Lower lobe of right lung (tissue), 2 donors: ENCODE data around the gene ATP5ME. TPM values are rescaled to one million over a fixed set of nuclear protein-coding genes. Genes with fewer than 3 reads are reported as not detected.

Experiments
- ATAC-seq, 2 donors: fragments of 200-7000 bp; cut with Tn5 transposase; one replicate each; pipeline ENCODE4 v1.9.1; 2020 to 2022; ENCODE audit warnings: mild to moderate bottlenecking in 2 of 2, moderate library complexity in 2 of 2
- DNase-seq: peaks from one replicate; pipeline ENCODE4 v3.0.0-alpha.2; 2020
- H3K27ac ChIP-seq: fragments of 200-600 bp; one replicate; pipeline ENCODE4 v1.8.0; 2022
- H3K27me3 ChIP-seq: fragments of 200-600 bp; one replicate; pipeline ENCODE4 v1.8.0; 2022; ENCODE audit warnings: low read depth
- H3K36me3 ChIP-seq: fragments of 200-600 bp; one replicate; pipeline ENCODE4 v1.8.0; 2022; ENCODE audit warnings: mild to moderate bottlenecking
- H3K4me1 ChIP-seq: fragments of 200-600 bp; one replicate; pipeline ENCODE4 v1.8.0; 2022
- H3K4me3 ChIP-seq: fragments of 200-600 bp; one replicate; pipeline ENCODE4 v1.8.0; 2022; ENCODE audit warnings: mild to moderate bottlenecking
- H3K9me3 ChIP-seq: fragments of 200-600 bp; one replicate; pipeline ENCODE4 v1.8.0; 2022
- CTCF ChIP-seq: fragments of 200-600 bp; IDR thresholded peaks from one replicate; pipeline ENCODE4 v1.8.0; 2022; ENCODE audit warnings: antibody characterized with exemption, mild to moderate bottlenecking
- intact Hi-C: fragments of 100-400 bp; cut with DNase I; formaldehyde crosslinking; loops from one replicate; pipeline ENCODE4 v1.11.0; 2022
- total RNA-seq: library from RNA; stranded (reverse); fragmentation: NEBNext Ultra II Directional; extraction: Animal tissue kit (Norgen Biotek cat#: 25700); gene quantifications from one replicate; pipeline ENCODE4 v1.2.1, GENCODE V29; 2021
- donor health status: DM: no; HTN: yes; CAD: no; lungs with severe emphysema.

Gene ATP5ME
- total RNA-seq, 1 donor from 2014 or later: 173 TPM

- no peak for ATAC-seq
- DNase-seq: no peak
- intact Hi-C loops: no loop called here
- Histone ChIP-seq H3K27me3 (no peaks in the 10 kb centered on the region), H3K27ac (no peak overlapping the region), H3K36me3 (peaks cover 13% of the 10 kb centered on the region), H3K4me1 (peaks cover 20% of the 10 kb centered on the region), H3K4me3 (no peak overlapping the region), H3K9me3 (no peaks in the 10 kb centered on the region)
- no peak for TF ChIP-seq CTCF
Measured at GRCh38 chr4:712093-712492, 38.0 kb upstream of the ATP5ME start.

GRCh38 chr4:710916-711315, 36.8 kb upstream of the ATP5ME start:
- TF ChIP-seq CTCF: no peak
- Histone ChIP-seq H3K4me3 (no peak overlapping the region), H3K4me1 (peaks cover 24% of the 10 kb centered on the region), H3K27ac (no peak overlapping the region), H3K36me3 (peaks cover 13% of the 10 kb centered on the region), H3K27me3 (no peaks in the 10 kb centered on the region), H3K9me3 (no peaks in the 10 kb centered on the region)
- no peak for DNase-seq
- ATAC-seq: no peak
- intact Hi-C loops: no loop called here

GRCh38 chr4:710116-710515, 36.0 kb upstream of the ATP5ME start:
- no peak for TF ChIP-seq CTCF
- H3K36me3 ChIP-seq: peaks cover 13% of the 10 kb centered on the region
- no peaks in the 10 kb centered on the region for H3K27me3 ChIP-seq
- peaks cover 24% of the 10 kb centered on the region for H3K4me1 ChIP-seq
- ATAC-seq (no peak), DNase-seq (no peak)
- no peaks in the 10 kb centered on the region for H3K9me3 ChIP-seq
- intact Hi-C loops: no loop called here
- H3K4me3 ChIP-seq: no peak overlapping the region
- H3K27ac ChIP-seq: no peak overlapping the region

GRCh38 chr4:709348-709747, 35.3 kb upstream of the ATP5ME start:
- H3K9me3 ChIP-seq: no peaks in the 10 kb centered on the region
- ATAC-seq (no peak), DNase-seq (no peak)
- H3K27ac ChIP-seq: no peak overlapping the region
- TF ChIP-seq CTCF: no peak
- H3K4me3 ChIP-seq: no peak overlapping the region
- H3K27me3 ChIP-seq: no peaks in the 10 kb centered on the region
- peaks cover 9% of the 10 kb centered on the region for H3K36me3 ChIP-seq
- intact Hi-C loops: no loop called here
- peaks cover 24% of the 10 kb centered on the region for H3K4me1 ChIP-seq

- peak overlapping the region; percentile 17 for H3K4me3 ChIP-seq
- DNase-seq: no peak
- peaks cover 24% of the 10 kb centered on the region for H3K4me1 ChIP-seq
- no peak for ATAC-seq
- H3K27ac ChIP-seq: no peak overlapping the region
- no peak for TF ChIP-seq CTCF
- H3K27me3 ChIP-seq: no peaks in the 10 kb centered on the region
- no peaks in the 10 kb centered on the region for H3K9me3 ChIP-seq
- intact Hi-C loops: no loop called here
- H3K36me3 ChIP-seq: peaks cover 5% of the 10 kb centered on the region
Measured at GRCh38 chr4:708631-708933, 34.5 kb upstream of the ATP5ME start.
